Ureter (tissue), 1 donor: Measurements from ENCODE around the gene TRIM59. TPM values are rescaled to one million over a fixed set of nuclear protein-coding genes. Genes with fewer than 3 reads are reported as not detected.
"Not testable (repeated sequence)": the region's sequence is repeated elsewhere in the genome, so short reads cannot be mapped to it uniquely, and the experiment has no call there.

ENCODE experiments used
- DNase-seq: peaks from one replicate; pipeline ENCODE4 v3.0.0-alpha.2; 2020; ENCODE audit warnings: low spot score
- total RNA-seq: library from RNA; stranded (reverse); gene quantifications from one replicate; pipeline ENCODE4 v1.2.4, GENCODE V29; 2023
- donor health status: DM: yes; HTN: yes; CAD: no.

TRIM59 gene
- total RNA-seq, 1 donor from 2014 or later, result 7.0 TPM

DNA sequence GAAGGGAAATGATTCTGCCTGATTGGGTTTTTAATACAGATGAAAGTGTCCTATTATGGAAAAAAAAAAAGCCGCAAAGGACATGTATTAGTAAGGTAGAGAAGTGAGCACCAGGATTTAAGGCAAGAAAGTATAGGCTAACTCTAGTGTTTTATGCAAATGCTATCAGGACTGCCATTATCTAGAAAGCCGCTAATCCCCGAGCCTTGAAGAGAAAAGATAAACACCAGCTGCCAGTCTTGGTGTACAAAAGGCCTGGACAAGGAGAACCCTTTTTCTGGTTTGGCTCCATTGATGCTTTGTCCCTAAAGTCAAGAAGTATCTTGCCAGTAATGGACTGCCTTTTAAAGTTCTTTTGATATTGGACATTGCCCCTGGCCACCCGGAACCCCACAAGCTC, 8.6 kb upstream of the TRIM59 start:
- no peak for DNase-seq

DNA sequence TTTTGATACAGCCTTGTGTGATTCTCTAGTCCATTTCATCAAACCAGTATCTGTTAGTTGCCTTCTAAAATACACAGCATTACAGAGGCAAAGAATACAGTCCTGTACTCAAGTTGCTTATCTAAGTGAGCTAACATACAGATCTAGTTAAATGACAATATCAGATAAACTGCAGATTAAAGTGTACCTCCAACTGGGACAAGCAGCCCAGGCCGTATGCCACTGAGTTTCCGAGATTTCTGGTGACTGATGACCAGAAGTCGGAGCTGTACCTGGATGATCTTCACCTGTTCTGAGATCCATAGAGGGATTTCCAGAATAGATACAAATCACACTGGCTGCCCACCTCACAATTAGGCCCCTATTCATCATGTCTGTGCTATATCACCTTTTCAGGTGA, 6.3 kb upstream of the TRIM59 start:
- no peak for DNase-seq

DNA sequence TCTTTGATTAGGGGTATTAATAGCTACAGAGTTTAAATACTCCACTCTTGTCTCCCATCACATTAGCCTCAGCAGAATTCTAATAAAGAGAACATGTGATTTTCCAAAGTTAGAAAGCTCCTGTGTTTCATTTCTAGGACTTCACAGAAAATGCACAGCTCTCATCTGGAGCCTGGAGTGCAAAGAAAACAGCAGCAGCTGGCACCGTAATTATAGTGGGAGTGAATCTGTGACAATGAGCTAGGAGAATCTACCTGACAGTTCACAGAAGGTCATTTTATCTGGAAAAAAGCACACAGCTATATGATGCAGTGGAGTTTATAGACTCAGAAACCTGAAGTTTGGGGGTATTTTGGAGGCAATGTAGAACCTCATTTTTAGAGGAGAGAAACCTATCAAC, 5.4 kb upstream of the TRIM59 start:
- no peak for DNase-seq

DNA sequence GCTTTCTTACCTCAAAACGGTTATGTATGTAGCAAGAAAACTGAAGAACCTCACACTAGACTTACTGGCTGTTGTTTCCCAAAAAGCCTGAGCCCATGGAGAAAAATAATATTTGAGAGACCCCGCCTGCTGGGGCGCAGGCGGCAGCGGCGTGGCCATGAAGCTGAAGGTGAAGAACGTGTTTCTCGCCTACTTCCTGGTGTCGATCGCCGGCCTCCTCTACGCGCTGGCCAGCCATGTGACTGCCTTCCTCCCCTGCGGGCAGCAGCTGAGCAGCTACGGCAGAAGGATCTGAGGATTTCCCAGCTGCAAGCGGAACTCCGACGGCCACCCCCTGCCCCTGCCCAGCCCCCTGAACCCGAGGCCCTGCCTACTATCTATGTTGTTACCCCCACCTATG, 2.7 kb upstream of the TRIM59 start:
- not testable (repeated sequence) for DNase-seq

DNA sequence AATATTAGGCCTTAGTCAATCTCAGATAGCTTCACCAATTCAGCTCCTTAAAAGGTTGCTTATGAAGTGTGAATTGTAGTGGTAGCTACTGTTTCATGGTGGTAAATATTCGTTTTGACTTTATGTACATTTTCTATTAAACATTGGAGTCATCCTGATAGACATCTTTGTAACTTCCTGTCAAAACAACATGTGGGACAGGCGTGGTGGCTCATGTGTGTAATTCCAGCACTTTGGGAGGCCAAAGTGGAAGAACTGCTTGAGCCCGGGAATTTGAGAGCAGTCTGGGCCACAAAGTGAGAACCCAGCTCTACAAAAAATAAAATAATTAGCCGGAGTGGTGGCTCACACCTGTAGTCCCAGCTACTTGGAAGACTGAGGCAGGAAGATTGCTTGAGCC, 2.0 kb upstream of the TRIM59 start:
- no peak for DNase-seq

DNA sequence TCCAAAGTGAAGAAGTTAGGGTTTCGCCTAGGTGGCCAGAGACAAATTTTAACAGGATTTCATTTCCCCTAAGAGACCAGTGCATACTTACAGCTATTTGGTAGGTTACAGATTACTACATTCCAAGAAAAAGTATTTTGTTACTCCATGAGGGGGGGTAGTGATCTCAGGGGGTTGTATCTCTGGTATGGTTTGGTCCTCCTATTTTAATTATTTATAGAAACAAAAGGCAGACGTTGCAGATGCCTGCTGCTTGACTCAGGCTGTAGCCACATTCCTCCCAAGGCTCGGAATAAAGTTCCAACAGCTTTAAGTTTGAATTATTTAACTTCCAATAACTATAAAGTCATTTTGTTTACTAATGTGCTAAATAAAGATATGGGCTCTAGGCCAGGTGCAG, 1.3 kb upstream of the TRIM59 start:
- no peak for DNase-seq

DNA sequence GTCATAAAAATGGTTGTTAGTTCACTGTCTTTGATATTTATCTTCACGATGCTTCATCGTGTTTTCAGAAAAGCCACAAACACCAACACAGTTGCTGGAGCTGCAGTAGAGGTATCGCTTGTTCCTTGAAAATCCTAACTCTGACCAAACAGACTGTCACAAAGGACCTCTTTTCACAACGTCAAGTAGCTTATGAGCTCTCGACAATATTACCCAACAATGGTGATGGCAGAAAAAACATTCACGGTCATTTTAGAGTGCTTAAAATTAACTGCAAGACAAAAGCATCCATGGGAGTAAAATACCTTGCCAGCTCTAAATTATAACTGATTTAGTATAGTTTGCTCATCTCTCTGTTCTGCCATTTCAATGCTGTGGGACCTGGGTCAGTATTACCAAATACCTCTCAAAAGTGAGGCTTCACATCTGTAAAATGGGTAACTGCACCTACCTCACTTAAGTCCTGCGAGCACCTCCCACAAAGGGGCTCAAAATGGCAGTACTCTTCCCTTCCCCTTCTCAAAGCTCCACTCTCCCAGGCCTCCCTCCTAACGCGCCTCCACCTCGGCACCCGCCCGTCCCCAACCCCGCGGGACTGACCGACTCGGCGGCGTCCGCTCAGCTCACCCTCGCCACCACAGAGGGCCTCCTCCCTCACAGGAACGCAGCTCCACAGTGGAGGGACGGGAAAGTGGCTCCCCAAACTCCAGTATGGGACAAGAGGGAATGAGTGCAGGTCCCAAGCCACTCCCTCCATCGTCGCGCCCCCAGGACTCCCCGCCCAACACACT, 546 bp downstream of the TRIM59 start:
- DNase-seq, result no peak

DNA sequence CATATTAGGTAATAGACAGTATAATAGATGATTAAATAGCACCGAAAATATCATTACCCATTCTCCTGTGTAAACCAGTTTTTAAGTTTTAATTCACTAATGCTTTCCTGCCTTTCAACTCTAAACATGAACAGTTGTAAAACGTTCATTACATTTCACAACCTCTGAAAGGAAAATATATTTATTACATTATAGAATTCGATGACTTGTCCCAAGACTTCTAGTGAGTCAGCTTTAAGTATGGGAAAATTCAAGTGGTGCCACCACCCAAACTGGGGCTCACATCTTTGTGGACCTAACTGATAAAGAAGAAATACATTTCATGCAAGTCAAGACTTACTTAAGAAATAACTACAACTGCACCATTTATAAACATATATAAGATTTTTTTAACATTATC, 2.0 kb downstream of the TRIM59 start:
- DNase-seq, result no peak

DNA sequence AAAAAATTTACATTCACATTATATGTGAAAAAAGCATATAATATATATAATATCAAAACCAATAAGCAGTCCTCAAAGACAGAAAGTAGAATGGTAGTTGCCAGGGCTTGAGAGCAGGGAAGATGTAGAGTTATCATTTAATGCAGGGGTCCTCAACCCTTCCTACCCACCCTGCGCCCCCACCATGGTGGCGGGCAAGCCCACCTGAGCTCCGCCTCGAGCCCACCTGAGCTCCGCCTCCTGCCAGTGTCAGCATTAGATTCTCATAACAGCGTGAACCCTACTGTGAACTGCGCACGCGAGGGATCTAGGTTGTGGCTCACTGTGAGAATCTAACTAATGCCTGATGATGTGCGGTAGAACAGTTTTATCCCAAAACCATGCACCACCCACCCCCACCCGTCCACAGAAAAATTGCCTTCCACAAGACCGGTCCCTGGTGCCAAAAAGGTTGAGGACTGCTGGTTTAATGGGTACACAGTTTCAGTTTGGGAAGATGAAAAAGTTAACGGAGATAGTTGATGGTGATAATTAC, 3.0 kb downstream of the TRIM59 start:
- DNase-seq, result no peak

DNA sequence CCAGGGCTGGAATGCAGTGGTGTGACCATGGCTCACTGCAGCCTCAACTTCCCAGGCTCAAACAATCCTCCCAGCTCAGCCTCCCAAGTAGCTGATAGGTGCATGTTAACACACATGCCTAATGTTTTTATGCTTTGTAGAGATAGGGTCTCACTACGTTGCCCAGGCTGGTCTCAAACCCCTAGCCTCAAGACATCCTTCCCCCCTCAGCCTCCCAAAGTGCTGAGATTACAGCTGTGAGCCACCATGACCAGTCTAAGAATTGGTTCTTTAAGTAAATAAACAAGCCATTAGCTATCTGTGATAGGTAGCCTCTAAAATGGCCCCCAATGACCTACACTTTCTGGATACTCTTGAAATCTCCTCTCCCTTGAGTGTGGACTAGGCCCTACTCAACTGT, 3.7 kb downstream of the TRIM59 start:
- DNase-seq, result no peak

DNA sequence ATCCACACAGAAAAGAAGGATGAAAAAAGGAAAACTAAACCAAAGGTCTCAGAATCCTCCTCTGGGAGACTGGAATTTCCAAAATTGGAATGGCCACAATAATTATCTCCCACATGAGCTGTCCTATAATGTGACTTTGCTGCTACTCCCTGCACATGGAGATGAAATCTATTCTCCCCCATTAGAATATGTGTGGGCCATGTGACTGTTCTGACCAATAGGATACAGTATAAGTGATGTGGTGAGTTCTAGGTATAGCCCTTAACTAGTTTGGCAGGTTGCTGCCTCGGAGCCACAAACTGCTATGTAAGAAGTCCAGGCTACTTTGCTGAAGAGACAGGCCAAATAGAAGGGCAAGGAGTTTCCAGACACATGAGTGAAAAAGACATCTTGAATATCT, 5.2 kb downstream of the TRIM59 start:
- DNase-seq, result no peak

DNA sequence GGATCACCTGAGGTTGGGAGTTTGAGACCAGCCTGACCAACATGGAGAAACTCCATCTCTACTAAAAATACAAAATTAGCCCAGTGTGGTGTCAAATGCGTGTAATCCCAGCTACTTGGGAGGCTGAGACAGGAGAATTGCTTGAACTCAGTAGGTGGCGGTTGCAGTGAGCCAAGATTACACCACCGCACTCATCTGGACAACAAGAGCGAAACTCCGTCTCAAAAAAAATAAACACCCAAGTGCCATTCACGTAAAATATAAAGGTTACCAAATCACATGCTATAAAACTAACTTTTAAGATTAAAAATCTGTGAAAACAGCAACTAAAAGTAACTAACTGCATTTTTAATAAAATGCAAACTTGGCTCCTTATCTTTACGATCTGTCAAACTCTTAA, 8.9 kb downstream of the TRIM59 start:
- no peak for DNase-seq

DNA sequence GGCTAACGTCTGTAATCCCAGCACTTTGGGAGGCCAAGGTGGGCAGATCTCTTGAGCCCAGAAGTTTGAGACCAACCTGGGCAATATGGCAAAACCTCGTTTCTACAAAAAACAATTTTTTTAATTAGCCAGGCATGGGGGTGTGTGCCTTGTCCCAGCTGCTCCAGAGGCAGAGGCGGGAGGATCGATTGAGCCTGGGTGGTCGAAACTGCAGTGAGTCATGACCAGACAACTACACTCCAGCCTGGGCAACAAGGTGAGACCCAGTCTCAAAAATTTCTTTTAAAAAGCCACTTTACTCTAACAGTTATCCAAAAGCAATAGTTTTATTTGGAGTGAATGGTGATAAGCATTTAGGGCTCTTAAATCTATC, 12.5 kb downstream of the TRIM59 start:
- no peak for DNase-seq

DNA sequence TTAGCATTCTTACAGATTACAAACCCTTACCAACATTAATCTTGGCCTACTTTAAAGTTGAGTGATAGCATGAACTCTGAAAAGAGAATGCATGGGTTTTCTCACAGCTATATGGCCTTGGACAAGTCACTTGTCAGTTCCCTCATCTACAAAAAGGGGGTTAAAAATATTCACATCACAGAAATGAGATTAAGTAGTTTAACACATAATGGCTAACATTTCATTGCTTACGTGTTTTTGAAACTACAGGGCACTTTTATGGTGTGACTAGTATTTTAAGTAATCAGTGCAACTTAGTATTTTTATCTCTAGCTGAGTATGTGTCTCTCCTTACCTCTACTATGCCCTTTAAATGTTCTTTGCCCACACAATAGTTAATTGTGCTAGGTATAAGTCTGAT, 13.8 kb downstream of the TRIM59 start:
- no peak for DNase-seq

DNA sequence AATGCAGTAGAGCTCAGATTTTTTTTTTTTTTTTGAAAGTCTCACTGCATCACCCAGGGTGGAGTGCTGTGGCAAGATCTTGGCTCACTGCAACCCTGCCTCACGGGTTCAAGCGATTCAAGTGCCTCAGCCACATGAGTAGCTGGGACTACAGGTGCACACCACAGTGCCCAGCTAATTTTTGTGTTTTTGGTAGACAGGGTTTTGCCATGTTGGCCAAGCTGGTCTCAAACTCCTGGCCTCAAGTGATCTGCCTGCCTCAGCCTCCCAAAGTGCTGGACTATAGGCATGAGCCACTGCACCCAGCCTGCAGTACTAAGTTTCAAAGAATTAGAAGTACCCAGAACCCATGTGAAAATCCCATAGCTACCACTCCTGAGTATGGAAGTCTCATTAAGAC, 14.5 kb downstream of the TRIM59 start:
- DNase-seq, result no peak

DNA sequence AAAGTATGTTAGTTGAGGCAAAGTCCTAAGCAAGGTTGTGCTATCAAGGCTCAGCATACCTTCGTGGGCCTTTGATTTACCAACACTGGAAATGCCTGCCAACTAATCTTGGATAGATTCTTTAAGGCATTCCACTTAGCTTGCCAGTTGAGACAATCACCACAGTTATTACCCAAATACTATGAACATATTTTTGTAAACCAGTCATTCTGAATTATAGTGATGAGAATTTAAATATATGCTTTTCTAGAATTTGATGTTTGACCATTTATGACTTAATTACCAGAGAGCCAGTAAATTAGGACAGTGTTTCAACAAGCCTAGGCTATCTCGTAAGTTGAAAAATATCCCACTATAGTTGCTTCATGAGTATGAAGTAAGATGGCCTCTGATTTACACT, 15.5 kb downstream of the TRIM59 start:
- no peak for DNase-seq

DNA sequence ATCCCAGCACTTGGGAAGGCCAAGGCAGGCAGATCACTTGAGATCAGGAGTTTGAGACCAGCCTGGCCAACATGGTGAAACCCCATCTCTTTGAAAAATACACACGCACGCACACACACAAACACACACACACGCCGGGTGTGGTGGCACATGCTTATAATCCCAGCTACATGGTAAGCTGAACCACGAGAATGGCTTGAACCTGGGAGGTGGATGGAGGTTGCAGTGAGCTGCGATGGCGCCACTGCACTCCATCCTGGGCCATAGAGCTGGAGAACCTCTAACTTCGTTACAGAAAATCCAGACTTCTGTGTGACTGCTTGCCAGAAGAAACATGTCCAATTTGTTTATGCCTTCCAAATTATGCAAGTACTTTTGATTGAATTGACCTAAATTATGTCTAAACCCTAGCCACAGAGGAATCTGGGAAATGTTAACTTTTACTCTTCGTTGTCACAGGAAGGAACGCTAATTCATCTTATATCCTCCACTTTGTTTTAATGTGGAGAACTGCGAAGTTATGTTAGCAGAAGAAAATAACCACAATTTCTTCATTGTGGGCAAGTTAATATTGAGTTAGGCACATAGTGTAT, 21.7 kb downstream of the TRIM59 start:
- DNase-seq, result no peak

DNA sequence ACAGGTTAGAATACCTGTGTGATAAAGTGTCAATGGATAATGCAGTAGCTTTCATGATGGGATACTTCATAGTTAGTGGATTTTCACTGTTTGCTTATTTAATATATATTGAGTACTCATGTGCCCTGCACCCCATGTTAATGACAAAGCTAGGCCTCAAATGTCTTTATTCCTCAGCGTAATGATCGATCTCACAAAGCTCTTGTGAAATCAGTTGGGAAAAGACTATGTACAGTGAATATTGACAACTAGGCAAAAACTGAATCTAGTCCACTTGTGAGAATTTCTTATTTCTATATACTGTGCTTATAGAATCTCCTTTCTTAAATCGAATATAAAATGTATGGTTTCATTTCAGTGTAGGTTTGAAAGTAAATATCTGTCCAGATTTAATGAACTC, 32.3 kb downstream of the TRIM59 start:
- no peak for DNase-seq

DNA sequence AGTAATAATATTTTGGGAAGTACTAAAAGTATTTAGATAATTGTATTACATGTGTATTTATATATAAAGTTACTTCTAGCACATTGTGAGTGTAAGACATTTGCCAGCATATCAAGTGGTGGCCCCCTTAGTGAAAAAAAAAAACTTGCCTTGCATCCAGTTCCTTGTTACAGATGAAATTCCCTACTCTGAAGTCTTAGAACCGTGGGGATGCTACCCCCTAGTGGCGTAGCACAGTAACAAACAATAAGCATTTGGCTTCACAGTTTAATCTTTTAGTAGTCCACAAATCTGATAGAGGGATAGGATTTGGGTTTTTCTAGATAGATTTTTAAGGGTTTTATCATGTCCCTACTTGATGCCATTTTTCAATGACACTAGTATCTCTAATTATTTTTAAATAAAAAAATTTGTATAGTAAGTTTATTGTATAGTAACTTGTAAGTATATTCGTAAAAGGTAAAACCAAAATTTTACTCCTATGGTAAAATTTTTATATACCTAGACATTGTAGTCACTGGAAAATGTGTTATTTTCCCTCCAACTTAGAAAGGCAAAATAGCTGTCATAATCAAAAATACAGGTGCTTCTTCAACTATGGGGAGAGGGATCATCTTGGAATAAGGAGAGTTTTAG, 35.9 kb downstream of the TRIM59 start:
- peak; percentile 61 for DNase-seq

DNA sequence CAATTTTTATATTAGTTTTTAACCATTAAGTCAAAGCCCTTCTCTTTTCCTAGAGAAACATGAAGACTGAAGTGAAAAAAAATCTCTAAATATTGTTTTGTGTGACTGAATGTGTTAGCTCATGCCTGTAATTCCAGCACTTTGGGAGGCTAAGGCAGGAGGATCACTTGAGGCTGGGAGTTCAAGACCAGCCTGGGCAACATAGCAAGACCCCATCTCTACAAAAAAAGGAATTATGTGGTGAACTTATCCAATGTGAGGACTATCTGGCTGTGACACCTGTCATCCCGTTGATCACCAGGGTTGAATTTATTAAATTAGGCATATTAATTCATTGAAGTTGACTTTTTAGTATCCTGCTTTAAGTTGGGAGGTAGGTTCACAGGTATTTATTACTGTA, 37.1 kb downstream of the TRIM59 start:
- no peak for DNase-seq

DNA sequence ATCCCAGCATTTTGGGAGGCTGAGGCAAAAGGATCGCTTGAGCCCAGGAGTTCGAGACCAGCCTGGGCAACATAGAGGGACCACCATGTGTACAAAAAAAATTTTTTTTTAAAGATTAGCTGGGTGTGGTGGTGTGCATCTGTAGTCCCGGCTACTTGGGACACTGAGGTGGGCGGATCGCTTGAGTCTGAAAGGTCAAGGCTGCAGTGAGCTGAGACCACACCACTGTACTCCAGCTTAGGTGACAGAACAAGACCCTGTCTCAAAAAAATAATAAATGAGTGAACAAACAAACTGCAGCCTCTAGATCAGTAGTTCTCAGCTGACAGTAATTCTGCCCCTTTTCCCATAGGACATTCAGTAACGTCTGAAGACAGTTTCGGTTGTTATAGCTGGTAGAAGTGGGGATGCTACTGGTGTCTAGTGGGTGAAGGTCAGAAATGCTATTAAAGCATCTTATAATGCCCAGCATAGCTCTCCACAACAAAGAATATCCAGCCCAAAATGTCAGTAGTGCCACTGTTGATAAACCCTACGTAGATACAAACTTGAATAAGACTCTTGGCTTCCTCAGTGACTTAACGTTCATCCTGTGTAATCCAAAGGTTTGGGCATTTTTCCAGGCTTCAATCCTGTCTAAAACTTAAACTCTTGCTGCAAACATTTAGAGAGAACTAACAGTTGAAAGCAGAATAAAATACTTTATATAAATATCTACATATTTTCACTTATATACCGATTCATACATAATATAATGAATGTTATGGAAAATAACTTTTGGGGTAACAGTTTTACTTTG, 39.6 kb downstream of the TRIM59 start:
- DNase-seq, result no peak

DNA sequence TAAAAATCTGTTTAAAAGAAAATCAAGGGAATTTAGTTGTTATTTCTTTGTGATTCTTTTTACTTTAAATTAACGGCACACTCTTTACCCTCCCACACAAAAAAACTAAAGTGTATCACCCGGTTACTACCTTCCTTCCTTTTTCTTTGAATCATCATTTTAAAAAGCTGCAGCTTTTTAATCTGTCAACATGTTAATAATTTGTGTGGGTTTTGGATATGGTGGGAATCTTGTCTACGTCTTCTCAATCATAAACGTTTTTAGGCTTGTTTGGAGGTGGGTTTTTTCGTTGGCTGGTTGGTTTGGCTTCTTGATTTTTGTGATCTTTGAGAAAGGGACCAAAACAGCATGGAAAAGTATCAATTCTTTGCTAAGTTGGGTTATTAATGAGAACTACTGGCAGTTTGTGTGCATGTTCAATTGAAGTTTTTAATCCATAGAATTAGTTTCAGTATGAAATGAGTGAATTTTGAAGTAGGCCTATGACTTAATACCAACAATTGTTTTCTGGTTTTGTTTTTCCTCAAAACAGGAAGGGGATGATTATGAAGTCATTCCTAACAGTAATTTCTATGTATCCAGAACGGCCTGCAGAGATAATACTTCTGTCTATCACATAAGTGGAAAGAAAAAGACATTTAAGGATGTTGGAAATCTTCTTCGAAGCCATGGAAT, 45.7 kb downstream of the TRIM59 start:
- no peak for DNase-seq
